Measurements from ENCODE around the gene USP22. TPM values are rescaled to one million over a fixed set of nuclear protein-coding genes. Genes with fewer than 3 reads are reported as not detected.

USP22 gene
- total and polyA plus RNA-seq, 2 experiments from 2014 or later = 68.9 to 296 TPM

GRCh38 chr17:21014498-21014897 is 28.3 kb downstream of the USP22 start:
- Histone ChIP-seq H2AFZ (no peak overlapping the region), H3K27me3 (ENCODE audit: insufficient read depth) (no peaks in the 10 kb centered on the region), H3K9me2 (ENCODE audit: insufficient read depth) (no peaks in the 10 kb centered on the region), H4K20me1 (replicated peaks; ENCODE audit: insufficient read depth) (peaks cover 84% of the 10 kb centered on the region), H3K4me1 (ENCODE audit: insufficient read depth) (no peaks in the 10 kb centered on the region), H3K4me3 (no peak overlapping the region), H3K79me2 (replicated peaks; ENCODE audit: insufficient read depth) (peaks cover 94% of the 10 kb centered on the region), H3K36me3 (ENCODE audit: insufficient read depth) (peaks cover 93% of the 10 kb centered on the region), H3K4me2 (no peak overlapping the region), H3F3A (replicated peaks; ENCODE audit: low read depth) (peaks cover 63% of the 10 kb centered on the region), H3K27ac (ENCODE audit: low read depth) (0 out of 2 replicates have a peak overlapping the region, but pooled peaks have one; percentile 45)
- H3K9me3 Mint-ChIP-seq = no peaks in the 10 kb centered on the region; the same call in 2 of the 3 replicates
- no peak for ATAC-seq
- DNase-seq (ENCODE audit: low spot score) = no peak
- no peak overlapping the region; the same call in 2 of the 3 replicates for H3K4me3 Mint-ChIP-seq
- H3K27ac Mint-ChIP-seq = no peak overlapping the region; the same call in 1 of the 2 replicates
- peaks cover 100% of the 10 kb centered on the region for H3K36me3 Mint-ChIP-seq (ENCODE audit: low read depth)
- no peak for TF ChIP-seq REST (IDR thresholded peaks at IDR 0.05; ENCODE audit: unreplicated experiment)
- TF ChIP-seq, protein P1, sequence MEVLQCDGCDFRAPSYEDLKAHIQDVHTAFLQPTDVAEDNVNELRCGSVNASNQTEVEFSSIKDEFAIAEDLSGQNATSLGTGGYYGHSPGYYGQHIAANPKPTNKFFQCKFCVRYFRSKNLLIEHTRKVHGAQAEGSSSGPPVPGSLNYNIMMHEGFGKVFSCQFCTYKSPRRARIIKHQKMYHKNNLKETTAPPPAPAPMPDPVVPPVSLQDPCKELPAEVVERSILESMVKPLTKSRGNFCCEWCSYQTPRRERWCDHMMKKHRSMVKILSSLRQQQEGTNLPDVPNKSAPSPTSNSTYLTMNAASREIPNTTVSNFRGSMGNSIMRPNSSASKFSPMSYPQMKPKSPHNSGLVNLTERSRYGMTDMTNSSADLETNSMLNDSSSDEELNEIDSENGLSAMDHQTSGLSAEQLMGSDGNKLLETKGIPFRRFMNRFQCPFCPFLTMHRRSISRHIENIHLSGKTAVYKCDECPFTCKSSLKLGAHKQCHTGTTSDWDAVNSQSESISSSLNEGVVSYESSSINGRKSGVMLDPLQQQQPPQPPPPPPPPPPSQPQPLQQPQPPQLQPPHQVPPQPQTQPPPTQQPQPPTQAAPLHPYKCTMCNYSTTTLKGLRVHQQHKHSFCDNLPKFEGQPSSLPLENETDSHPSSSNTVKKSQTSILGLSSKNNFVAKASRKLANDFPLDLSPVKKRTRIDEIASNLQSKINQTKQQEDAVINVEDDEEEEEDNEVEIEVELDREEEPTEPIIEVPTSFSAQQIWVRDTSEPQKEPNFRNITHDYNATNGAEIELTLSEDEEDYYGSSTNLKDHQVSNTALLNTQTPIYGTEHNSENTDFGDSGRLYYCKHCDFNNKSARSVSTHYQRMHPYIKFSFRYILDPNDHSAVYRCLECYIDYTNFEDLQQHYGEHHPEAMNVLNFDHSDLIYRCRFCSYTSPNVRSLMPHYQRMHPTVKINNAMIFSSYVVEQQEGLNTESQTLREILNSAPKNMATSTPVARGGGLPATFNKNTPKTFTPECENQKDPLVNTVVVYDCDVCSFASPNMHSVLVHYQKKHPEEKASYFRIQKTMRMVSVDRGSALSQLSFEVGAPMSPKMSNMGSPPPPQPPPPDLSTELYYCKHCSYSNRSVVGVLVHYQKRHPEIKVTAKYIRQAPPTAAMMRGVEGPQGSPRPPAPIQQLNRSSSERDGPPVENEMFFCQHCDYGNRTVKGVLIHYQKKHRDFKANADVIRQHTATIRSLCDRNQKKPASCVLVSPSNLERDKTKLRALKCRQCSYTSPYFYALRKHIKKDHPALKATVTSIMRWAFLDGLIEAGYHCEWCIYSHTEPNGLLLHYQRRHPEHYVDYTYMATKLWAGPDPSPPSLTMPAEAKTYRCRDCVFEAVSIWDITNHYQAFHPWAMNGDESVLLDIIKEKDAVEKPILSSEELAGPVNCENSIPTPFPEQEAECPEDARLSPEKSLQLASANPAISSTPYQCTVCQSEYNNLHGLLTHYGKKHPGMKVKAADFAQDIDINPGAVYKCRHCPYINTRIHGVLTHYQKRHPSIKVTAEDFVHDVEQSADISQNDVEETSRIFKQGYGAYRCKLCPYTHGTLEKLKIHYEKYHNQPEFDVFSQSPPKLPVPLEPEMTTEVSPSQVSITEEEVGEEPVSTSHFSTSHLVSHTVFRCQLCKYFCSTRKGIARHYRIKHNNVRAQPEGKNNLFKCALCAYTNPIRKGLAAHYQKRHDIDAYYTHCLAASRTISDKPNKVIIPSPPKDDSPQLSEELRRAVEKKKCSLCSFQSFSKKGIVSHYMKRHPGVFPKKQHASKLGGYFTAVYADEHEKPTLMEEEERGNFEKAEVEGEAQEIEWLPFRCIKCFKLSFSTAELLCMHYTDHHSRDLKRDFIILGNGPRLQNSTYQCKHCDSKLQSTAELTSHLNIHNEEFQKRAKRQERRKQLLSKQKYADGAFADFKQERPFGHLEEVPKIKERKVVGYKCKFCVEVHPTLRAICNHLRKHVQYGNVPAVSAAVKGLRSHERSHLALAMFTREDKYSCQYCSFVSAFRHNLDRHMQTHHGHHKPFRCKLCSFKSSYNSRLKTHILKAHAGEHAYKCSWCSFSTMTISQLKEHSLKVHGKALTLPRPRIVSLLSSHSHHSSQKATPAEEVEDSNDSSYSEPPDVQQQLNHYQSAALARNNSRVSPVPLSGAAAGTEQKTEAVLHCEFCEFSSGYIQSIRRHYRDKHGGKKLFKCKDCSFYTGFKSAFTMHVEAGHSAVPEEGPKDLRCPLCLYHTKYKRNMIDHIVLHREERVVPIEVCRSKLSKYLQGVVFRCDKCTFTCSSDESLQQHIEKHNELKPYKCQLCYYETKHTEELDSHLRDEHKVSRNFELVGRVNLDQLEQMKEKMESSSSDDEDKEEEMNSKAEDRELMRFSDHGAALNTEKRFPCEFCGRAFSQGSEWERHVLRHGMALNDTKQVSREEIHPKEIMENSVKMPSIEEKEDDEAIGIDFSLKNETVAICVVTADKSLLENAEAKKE (CRISPR knock-in tag; IDR thresholded peaks at IDR 0.05) = no peak
- no peak for TF ChIP-seq JUNB (IDR thresholded peaks at IDR 0.05; ENCODE audit: unreplicated experiment)
- TF ChIP-seq, protein P2, sequence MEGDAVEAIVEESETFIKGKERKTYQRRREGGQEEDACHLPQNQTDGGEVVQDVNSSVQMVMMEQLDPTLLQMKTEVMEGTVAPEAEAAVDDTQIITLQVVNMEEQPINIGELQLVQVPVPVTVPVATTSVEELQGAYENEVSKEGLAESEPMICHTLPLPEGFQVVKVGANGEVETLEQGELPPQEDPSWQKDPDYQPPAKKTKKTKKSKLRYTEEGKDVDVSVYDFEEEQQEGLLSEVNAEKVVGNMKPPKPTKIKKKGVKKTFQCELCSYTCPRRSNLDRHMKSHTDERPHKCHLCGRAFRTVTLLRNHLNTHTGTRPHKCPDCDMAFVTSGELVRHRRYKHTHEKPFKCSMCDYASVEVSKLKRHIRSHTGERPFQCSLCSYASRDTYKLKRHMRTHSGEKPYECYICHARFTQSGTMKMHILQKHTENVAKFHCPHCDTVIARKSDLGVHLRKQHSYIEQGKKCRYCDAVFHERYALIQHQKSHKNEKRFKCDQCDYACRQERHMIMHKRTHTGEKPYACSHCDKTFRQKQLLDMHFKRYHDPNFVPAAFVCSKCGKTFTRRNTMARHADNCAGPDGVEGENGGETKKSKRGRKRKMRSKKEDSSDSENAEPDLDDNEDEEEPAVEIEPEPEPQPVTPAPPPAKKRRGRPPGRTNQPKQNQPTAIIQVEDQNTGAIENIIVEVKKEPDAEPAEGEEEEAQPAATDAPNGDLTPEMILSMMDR (conservative IDR thresholded peaks at IDR 0.05; ENCODE audit: low read depth in 2 of 2) = no peak
- TF ChIP-seq ZNF331 (CRISPR knock-in tag; IDR thresholded peaks at IDR 0.05; ENCODE audit: low read depth) = no peak
- no peak for TF ChIP-seq ZNF114 (CRISPR knock-in tag; IDR thresholded peaks at IDR 0.05)
- no peak for TF ChIP-seq EZH2phosphoT487 (IDR thresholded peaks at IDR 0.05; ENCODE audit: unreplicated experiment)
- TF ChIP-seq EZH2 (IDR thresholded peaks at IDR 0.05; ENCODE audit: low read depth, unreplicated experiment) = no peak
- TF ChIP-seq, protein P3, sequence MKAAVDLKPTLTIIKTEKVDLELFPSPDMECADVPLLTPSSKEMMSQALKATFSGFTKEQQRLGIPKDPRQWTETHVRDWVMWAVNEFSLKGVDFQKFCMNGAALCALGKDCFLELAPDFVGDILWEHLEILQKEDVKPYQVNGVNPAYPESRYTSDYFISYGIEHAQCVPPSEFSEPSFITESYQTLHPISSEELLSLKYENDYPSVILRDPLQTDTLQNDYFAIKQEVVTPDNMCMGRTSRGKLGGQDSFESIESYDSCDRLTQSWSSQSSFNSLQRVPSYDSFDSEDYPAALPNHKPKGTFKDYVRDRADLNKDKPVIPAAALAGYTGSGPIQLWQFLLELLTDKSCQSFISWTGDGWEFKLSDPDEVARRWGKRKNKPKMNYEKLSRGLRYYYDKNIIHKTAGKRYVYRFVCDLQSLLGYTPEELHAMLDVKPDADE (IDR thresholded peaks at IDR 0.05) = no peak
- no peak for TF ChIP-seq STAT1 (IDR thresholded peaks at IDR 0.05; ENCODE audit: unreplicated experiment)
- no peak for TF ChIP-seq CREB1 (CRISPR knock-in tag; IDR thresholded peaks at IDR 0.05; ENCODE audit: low read depth)
- no peak for TF ChIP-seq NANOG (IDR thresholded peaks at IDR 0.05; ENCODE audit: borderline replicate concordance)
- no peak for TF ChIP-seq POLR2AphosphoS5 (IDR thresholded peaks at IDR 0.05; ENCODE audit: low read depth)
- H3K4me1 Mint-ChIP-seq = no peaks in the 10 kb centered on the region; the same call in 2 of the 3 replicates
- peaks cover 7% of the 10 kb centered on the region for H3K27me3 Mint-ChIP-seq (ENCODE audit: insufficient read depth, low read depth, poor library complexity)

Measured in GM23338 (cell line).